Keratinocyte (primary cell): ENCODE data around the gene FADS3. TPM values are rescaled to one million over a fixed set of nuclear protein-coding genes. Genes with fewer than 3 reads are reported as not detected.

Experiments used
- DNase-seq: peaks from one replicate; pipeline ENCODE4 v3.0.0-alpha.2; 2011; ENCODE audit warnings: low read depth, missing footprints, low spot score
- FAIRE-seq: peaks from 2 replicates; lab custom pipeline; 2011; peaks lifted over from hg19 to GRCh38; lab: Jason Lieb, UNC
- H2AFZ ChIP-seq: 2 replicates; pipeline ENCODE4 v1.6.0; 2012; ENCODE audit warnings: low read length, control low read depth, inconsistent platforms; ENCODE audit not compliant: control insufficient read depth
- H3K27ac ChIP-seq: 2 replicates; pipeline ENCODE4 v1.5.1; 2011; ENCODE audit warnings: low read length; ENCODE audit not compliant: control insufficient read depth, insufficient read depth
- H3K27me3 ChIP-seq: 3 replicates; pipeline ENCODE4 v1.6.0; 2011; ENCODE audit warnings: low read length; ENCODE audit not compliant: control insufficient read depth, insufficient read depth; ENCODE audit errors: extremely low read depth
- H3K36me3 ChIP-seq, 2 experiments: 2 replicates in 1 of 2; 3 replicates in 1 of 2; pipeline ENCODE4 v1.5.1; 2011; ENCODE audit warnings: low read length in 2 of 2, mild to moderate bottlenecking in 1 of 2; ENCODE audit not compliant: control insufficient read depth in 2 of 2, insufficient read depth in 2 of 2; ENCODE audit errors: extremely low read depth in 1 of 2
- H3K4me1 ChIP-seq: 3 replicates; pipeline ENCODE4 v1.5.1; 2011; ENCODE audit warnings: low read length; ENCODE audit not compliant: control insufficient read depth, insufficient read depth; ENCODE audit errors: extremely low read depth
- H3K4me2 ChIP-seq: 3 replicates; pipeline ENCODE4 v1.6.0; 2011; ENCODE audit warnings: low read depth, low read length; ENCODE audit not compliant: control insufficient read depth, insufficient read depth; ENCODE audit errors: extremely low read depth
- H3K4me3 ChIP-seq, 3 experiments: fragments of 200-600 bp in 1 of 3; sonication (generic) in 1 of 3; 2 replicates in 2 of 3; 3 replicates in 1 of 3; pipeline ENCODE4 v1.5.1; 2011 to 2016; ENCODE audit warnings: low read length in 3 of 3, mild to moderate bottlenecking in 3 of 3, control low read depth in 2 of 3, inconsistent platforms in 1 of 3, low read depth in 1 of 3, mixed read lengths in 1 of 3, mixed run types in 1 of 3, moderate library complexity in 1 of 3; ENCODE audit not compliant: control insufficient read depth in 2 of 3, insufficient read depth in 2 of 3; ENCODE audit errors: extremely low read depth in 1 of 3
- H3K79me2 ChIP-seq: 2 replicates; pipeline ENCODE4 v1.6.0; 2012; ENCODE audit warnings: low read length; ENCODE audit not compliant: control insufficient read depth, insufficient read depth
- H3K9ac ChIP-seq: 3 replicates; pipeline ENCODE4 v1.6.0; 2011; ENCODE audit warnings: low read length; ENCODE audit not compliant: control insufficient read depth, insufficient read depth; ENCODE audit errors: extremely low read depth
- H3K9me1 ChIP-seq: 3 replicates; pipeline ENCODE4 v1.6.0; 2011; ENCODE audit warnings: low read length; ENCODE audit not compliant: control insufficient read depth, insufficient read depth; ENCODE audit errors: extremely low read depth
- H3K9me3 ChIP-seq: 2 replicates; pipeline ENCODE4 v1.5.1; 2012; ENCODE audit warnings: low read depth, low read length; ENCODE audit not compliant: control insufficient read depth
- H4K20me1 ChIP-seq: 3 replicates; pipeline ENCODE4 v1.6.0; 2011; ENCODE audit warnings: low read length; ENCODE audit not compliant: control insufficient read depth, insufficient read depth; ENCODE audit errors: extremely low read depth
- EZH2 ChIP-seq: IDR thresholded peaks from one replicate; pipeline ENCODE4 v1.6.1; 2012; ENCODE audit warnings: inconsistent platforms, mild to moderate bottlenecking, low read length, moderate library complexity
- dilution Hi-C: fragments of 300-500 bp; cut with MboI; formaldehyde crosslinking; loops from one replicate; pipeline ENCODE4 v1.7.0; 2020; ENCODE audit warnings: low sequenced_read_pairs; ENCODE audit not compliant: extremely low pct_ligation_motif_present
- polyA plus RNA-seq, 5 experiments: library from polyadenylated mRNA; depleted of rRNA in 3 of 5; stranded (reverse) in 3 of 5; stranded (forward) in 1 of 5; unstranded in 1 of 5; fragments of >200 nt; gene quantifications; 1 replicate in 1 of 5; 2 replicates in 3 of 5; 3 replicates in 1 of 5; pipeline versions ENCODE4 v1.2.1 to v1.2.3, GENCODE V29; 2011 to 2012; ENCODE audit warnings: missing spikeins in 2 of 5, low read depth in 1 of 5, low replicate concordance in 1 of 5
- TF ChIP-seq, protein P1 (sequence below), 3 experiments: IDR thresholded peaks in 1 of 3; conservative IDR thresholded peaks in 1 of 3; optimal IDR thresholded peaks in 1 of 3; 2 replicates in 2 of 3; 3 replicates in 1 of 3; pipeline versions ENCODE3 to v1.5.1; 2011; ENCODE audit warnings: low read length in 3 of 3, mild to moderate bottlenecking in 3 of 3, moderate library complexity in 2 of 3, control low read depth in 1 of 3, inconsistent platforms in 1 of 3; ENCODE audit not compliant: insufficient read depth in 2 of 3; ENCODE audit errors: extremely low read depth in 1 of 3

Gene FADS3
- polyA plus RNA-seq, 1 donor (not counting 4 experiments of a cell fraction or from before 2014, with no cell fraction given): 33.9 TPM

DNA sequence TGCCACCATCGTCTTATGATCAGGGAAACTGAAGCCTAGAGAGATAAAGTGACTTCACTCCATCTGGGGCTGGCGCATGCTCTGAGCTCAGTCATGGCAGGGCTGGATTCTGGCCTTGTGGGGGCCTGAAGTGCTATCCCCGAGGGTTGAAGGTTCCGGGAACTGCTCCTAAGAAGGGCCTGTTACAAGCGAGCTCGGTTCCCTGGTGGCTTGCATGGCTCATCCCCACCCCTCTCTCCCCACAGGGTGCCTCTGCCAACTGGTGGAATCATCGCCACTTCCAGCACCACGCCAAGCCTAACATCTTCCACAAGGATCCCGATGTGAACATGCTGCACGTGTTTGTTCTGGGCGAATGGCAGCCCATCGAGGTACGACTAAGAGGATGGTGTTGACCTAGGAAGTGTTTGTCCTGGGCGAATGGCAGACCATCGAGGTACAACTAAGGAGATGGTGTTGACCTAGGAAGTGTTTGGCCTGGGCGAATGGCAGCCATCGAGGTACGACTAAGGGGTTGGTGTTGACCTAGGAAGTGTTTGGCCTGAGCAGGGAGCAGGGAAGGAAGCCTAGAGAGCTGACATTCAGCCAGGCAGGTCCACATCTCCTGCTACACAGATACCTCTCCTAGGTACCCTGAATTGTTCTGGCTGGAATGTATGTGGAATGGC lies 43.3 kb downstream of the FADS3 start:
- Histone ChIP-seq H2AFZ (no peak overlapping the region), H3K9ac (no peak overlapping the region), H3K4me2 (no peak overlapping the region), H3K9me3 (no peaks in the 10 kb centered on the region), H3K9me1 (no peaks in the 10 kb centered on the region), H3K79me2 (no peaks in the 10 kb centered on the region), H3K27me3 (no peaks in the 10 kb centered on the region), H3K4me1 (no peaks in the 10 kb centered on the region), H3K4me3 (no peak overlapping the region), H3K36me3 (peaks cover 15 to 47% of the 10 kb centered on the region in 2 experiments), H4K20me1 (peaks cover 2% of the 10 kb centered on the region), H3K27ac (no peak overlapping the region)
- DNase-seq (no peak), FAIRE-seq (no peak)
- no peak for TF ChIP-seq EZH2
- dilution Hi-C loops: no loop called here

DNA sequence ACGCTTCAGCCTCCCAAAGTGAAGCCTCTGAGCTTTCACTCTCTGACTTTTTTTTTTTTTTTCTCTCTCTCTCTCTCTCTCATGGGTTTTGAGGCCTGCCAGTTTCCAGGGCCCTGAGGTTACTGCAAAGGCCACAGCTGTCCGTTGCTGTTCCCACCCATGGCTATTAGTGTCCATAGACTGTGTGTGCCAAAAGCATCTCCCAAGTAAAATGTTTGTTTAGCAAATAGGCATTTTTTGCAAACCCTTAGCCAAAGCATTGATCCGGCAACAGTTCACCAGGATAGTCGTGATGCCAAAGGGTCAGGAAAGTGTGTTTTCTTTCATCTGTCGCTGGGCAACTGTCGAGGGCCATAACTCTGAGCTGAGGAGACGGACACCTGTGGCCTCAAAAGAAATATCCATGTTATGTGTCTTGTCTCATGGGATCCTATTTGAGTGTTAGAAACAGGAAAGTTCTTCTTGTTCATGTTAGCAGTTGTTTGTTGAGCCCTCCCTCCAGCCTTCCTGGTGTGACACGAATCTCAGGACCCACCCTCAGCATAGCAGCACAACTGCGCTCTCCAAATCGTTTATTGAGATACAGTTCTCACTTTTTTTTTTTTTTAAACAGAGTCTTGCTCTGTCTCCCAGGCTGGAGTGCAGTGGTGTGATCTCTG lies 44.9 kb downstream of the FADS3 start:
- Histone ChIP-seq H3K36me3 (peaks cover 23 to 52% of the 10 kb centered on the region in 2 experiments), H3K4me2 (no peak overlapping the region), H3K4me1 (no peaks in the 10 kb centered on the region), H3K27me3 (no peaks in the 10 kb centered on the region), H2AFZ (no peak overlapping the region), H3K9me3 (no peaks in the 10 kb centered on the region), H3K9me1 (no peaks in the 10 kb centered on the region), H3K79me2 (no peaks in the 10 kb centered on the region), H3K27ac (no peak overlapping the region), H3K9ac (no peak overlapping the region), H4K20me1 (peaks cover 2% of the 10 kb centered on the region), H3K4me3 (no peak overlapping the region)
- TF ChIP-seq, protein P1, sequence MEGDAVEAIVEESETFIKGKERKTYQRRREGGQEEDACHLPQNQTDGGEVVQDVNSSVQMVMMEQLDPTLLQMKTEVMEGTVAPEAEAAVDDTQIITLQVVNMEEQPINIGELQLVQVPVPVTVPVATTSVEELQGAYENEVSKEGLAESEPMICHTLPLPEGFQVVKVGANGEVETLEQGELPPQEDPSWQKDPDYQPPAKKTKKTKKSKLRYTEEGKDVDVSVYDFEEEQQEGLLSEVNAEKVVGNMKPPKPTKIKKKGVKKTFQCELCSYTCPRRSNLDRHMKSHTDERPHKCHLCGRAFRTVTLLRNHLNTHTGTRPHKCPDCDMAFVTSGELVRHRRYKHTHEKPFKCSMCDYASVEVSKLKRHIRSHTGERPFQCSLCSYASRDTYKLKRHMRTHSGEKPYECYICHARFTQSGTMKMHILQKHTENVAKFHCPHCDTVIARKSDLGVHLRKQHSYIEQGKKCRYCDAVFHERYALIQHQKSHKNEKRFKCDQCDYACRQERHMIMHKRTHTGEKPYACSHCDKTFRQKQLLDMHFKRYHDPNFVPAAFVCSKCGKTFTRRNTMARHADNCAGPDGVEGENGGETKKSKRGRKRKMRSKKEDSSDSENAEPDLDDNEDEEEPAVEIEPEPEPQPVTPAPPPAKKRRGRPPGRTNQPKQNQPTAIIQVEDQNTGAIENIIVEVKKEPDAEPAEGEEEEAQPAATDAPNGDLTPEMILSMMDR (optimal IDR thresholded peaks at IDR 0.05 in 1 of 3, IDR thresholded peaks at IDR 0.05 in 1 of 3, conservative IDR thresholded peaks at IDR 0.05 in 1 of 3; ENCODE audit: extremely low read depth in 1 of 3, insufficient read depth in 2 of 3, low read length in 3 of 3): no peak
- DNase-seq (no peak), FAIRE-seq (no peak)
- dilution Hi-C loops: no loop called here
